Posterior cingulate gyrus (tissue), 11 donors: ENCODE data around the gene FAM181A.

Experiments
- DNase-seq, 10 donors: peaks; one replicate each; pipeline versions ENCODE4 v3.0.0 to v3.0.0-alpha.2; 2020 to 2021; ENCODE audit warnings: mixed read lengths in 3 of 10
- intact Hi-C: fragments of 100-400 bp; cut with DNase I; formaldehyde crosslinking; loops from one replicate; pipeline ENCODE4 v1.15.1; 2023

FAM181A gene

GRCh38 chr14:93957751-93958566 lies 30.8 kb downstream of the FAM181A start:
- intact Hi-C loops, result no loop called here
- peak in 3 of 10 donors; percentile 18 to 65 (median 18) for DNase-seq

GRCh38 chr14:93958567-93959238 lies 31.6 kb downstream of the FAM181A start:
- intact Hi-C loops, result no loop called here
- DNase-seq, result peak in 3 of 10 donors; percentile 24 to 52 (median 52)

GRCh38 chr14:93959239-93960107 lies 32.3 kb downstream of the FAM181A start:
- DNase-seq, result peak in 3 of 10 donors; percentile 58 to 85 (median 79)
- intact Hi-C loops, result no loop called here

GRCh38 chr14:93960108-93960475 lies 32.9 kb downstream of the FAM181A start:
- peak in 1 of 10 donors; percentile 21 for DNase-seq
- intact Hi-C loops, result no loop called here

GRCh38 chr14:93960774-93961438 lies 33.8 kb downstream of the FAM181A start:
- DNase-seq, result peak in 3 of 10 donors; percentile 17 to 38 (median 25)
- intact Hi-C loops, result no loop called here

- DNase-seq, result peak in 2 of 10 donors; percentile 25 to 50
- intact Hi-C loops, result no loop called here
Observed at GRCh38 chr14:93961620-93962019, 34.5 kb downstream of the FAM181A start.

- intact Hi-C loops, result no loop called here
- peak in 3 of 10 donors; percentile 56 to 78 (median 64) for DNase-seq
Observed at GRCh38 chr14:93962701-93963601, 35.8 kb downstream of the FAM181A start.

GRCh38 chr14:93963692-93964091 lies 36.5 kb downstream of the FAM181A start:
- intact Hi-C loops, result no loop called here
- peak in 1 of 10 donors; percentile 8 for DNase-seq

GRCh38 chr14:93964281-93964680 lies 37.1 kb downstream of the FAM181A start:
- intact Hi-C loops, result no loop called here
- DNase-seq, result peak in 3 of 10 donors; percentile 35 to 57 (median 52)

- DNase-seq, result peak in 1 of 10 donors; percentile 3
- intact Hi-C loops, result no loop called here
Observed at GRCh38 chr14:93964820-93965286, 37.7 kb downstream of the FAM181A start.

- DNase-seq, result peak in 1 of 10 donors; percentile 0
- intact Hi-C loops, result no loop called here
Observed at GRCh38 chr14:93965287-93965821, 38.2 kb downstream of the FAM181A start.

GRCh38 chr14:93965946-93966474 lies 38.9 kb downstream of the FAM181A start:
- intact Hi-C loops, result no loop called here
- peak in 3 of 10 donors; percentile 5 to 42 (median 32) for DNase-seq

GRCh38 chr14:93967637-93968250 lies 40.6 kb downstream of the FAM181A start:
- DNase-seq, result peak in 2 of 10 donors; percentile 18 to 21

GRCh38 chr14:93969082-93969828 lies 42.1 kb downstream of the FAM181A start:
- intact Hi-C loops, result no loop called here
- DNase-seq, result peak in 3 of 10 donors; percentile 50 to 71 (median 69)

More at GRCh38 chr14:93967637-93968250, 40.6 kb downstream of the FAM181A start:
- intact Hi-C loops, result no loop called here

GRCh38 chr14:93970585-93970964 lies 43.4 kb downstream of the FAM181A start:
- DNase-seq, result peak in 3 of 10 donors; percentile 66 to 85 (median 70)
- intact Hi-C loops, result no loop called here

GRCh38 chr14:93970965-93971634 lies 44.0 kb downstream of the FAM181A start:
- intact Hi-C loops, result no loop called here
- peak in 3 of 10 donors; percentile 45 to 71 (median 58) for DNase-seq

- intact Hi-C loops, result no loop called here
- DNase-seq, result no peak
Observed at GRCh38 chr14:93971635-93972027, 44.5 kb downstream of the FAM181A start.
